ENCODE results near the gene ATP6V0A1.

GRCh38 chr17:42422412-42422957 is 36.2 kb upstream of the ATP6V0A1 start:
- TF ChIP-seq ZNF8 (CRISPR knock-in tag; IDR thresholded peaks at IDR 0.05) (no peak), PPARA (CRISPR knock-in tag; IDR thresholded peaks at IDR 0.05; ENCODE audit: borderline replicate concordance) (no peak), ZC3H10 (CRISPR knock-in tag; IDR thresholded peaks at IDR 0.05) (no peak), PATZ1 (CRISPR knock-in tag; IDR thresholded peaks at IDR 0.05; ENCODE audit: borderline replicate concordance) (no peak), TOX (CRISPR knock-in tag; IDR thresholded peaks at IDR 0.05; ENCODE audit: borderline replicate concordance) (no peak), GLIS3 (CRISPR knock-in tag; IDR thresholded peaks at IDR 0.05) (no peak), SNAI2 (CRISPR knock-in tag; IDR thresholded peaks at IDR 0.05) (no peak)

Data from SK-N-SH treated with all-trans-retinoic acid at 6 μM for 48 hours (cell line).